HUES6 (cell line): ENCODE data around the gene CD74.

Experiments used
- H3K27ac ChIP-seq: 2 replicates; pipeline ENCODE4 v1.7.0; 2013; ENCODE audit warnings: low read depth, mild to moderate bottlenecking, low read length, inconsistent platforms
- H3K27me3 ChIP-seq: 2 replicates; pipeline ENCODE4 v1.6.1; 2013; ENCODE audit warnings: low read length; ENCODE audit not compliant: control insufficient read depth, insufficient read depth
- H3K36me3 ChIP-seq: 2 replicates; pipeline ENCODE4 v1.6.1; 2013; ENCODE audit warnings: low read length; ENCODE audit not compliant: control insufficient read depth, insufficient read depth
- H3K4me1 ChIP-seq: 2 replicates; pipeline ENCODE4 v1.6.1; 2013; ENCODE audit warnings: low read length; ENCODE audit not compliant: control insufficient read depth, insufficient read depth
- H3K4me3 ChIP-seq: 2 replicates; pipeline ENCODE4 v1.5.1; 2013; ENCODE audit warnings: low read depth, low read length
- H3K9ac ChIP-seq: one replicate; pipeline ENCODE4 v1.6.1; 2013; ENCODE audit warnings: mild to moderate bottlenecking, low read length
- H3K9me3 ChIP-seq: 2 replicates; pipeline ENCODE4 v1.6.1; 2013; ENCODE audit warnings: low read depth, low read length; ENCODE audit not compliant: control insufficient read depth, insufficient read depth

CD74 gene

DNA sequence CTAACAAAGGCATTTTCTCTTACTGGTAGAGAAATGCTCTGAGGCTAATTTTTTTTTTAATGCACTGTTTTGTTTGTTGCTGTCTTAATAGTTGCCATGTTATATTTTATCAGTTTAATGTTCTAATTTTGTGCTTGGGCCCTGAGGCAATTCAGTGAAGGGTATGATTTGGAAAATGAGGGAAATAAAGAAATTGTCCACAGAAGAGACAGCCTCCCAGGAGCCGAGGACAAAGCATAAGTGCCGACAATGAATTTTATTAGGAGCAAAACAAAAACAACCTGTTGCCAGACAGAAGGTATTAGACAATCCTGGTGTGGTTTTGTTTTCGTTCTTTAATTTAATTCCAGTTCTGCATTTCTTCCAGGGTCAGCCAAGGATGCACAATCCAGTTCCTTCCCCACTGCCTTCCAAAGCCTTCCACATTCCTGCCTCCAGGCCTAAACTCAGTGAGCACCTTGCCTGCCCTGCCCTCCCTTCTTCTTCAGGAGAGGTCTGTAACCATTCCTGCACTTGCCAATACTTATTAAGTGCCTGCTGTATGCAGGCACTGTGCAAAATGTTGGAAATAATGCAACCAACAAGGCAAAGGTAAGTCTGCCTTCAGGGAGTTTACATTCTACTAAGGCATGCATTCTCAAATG, 59.6 kb downstream of the CD74 start:
- H3K4me3 ChIP-seq, result no peak overlapping the region
- H3K4me1 ChIP-seq, result peaks cover 12% of the 10 kb centered on the region
- H3K27me3 ChIP-seq, result no peaks in the 10 kb centered on the region
- H3K9me3 ChIP-seq, result no peaks in the 10 kb centered on the region
- H3K9ac ChIP-seq, result no peak overlapping the region
- no peak overlapping the region for H3K27ac ChIP-seq
- H3K36me3 ChIP-seq, result no peaks in the 10 kb centered on the region

DNA sequence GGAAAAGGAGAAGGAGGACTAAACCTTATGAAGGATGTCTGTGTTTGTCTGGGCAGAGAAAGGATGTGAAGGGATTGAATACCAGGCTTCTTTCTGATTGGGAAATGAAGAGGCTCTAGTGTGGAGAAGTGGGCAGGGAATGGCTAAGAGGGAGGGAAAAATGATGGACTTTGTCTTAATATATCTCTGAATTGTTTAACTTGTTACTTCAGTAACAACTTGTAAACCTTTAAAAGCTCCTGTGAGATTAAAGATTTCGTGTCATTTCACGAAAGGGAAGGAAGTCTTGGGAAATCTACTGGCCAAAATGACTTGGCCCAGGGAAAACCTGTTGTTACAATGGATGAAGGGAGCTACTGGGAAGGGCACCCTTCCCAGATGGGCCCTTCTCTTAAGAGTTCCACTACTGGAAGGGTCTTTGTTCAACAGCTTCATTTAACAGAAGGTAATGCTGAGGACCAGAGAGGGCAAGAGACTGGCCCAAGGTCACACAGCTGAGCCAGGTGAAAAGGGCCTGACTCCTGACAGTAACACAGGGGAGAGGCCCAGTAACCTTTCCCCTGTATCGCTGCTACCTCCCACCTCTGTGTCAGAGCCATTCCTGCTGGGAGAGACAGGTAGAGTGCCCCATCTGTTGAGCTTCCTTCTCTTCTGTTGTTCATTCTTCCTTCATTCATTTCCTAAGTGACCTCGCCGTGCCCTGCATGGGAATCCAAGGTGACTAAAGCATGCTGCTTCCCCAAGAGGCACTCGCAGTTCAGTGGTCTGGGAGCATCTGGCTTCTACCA, 60.3 kb downstream of the CD74 start:
- Histone ChIP-seq H3K9me3 (no peaks in the 10 kb centered on the region), H3K27me3 (no peaks in the 10 kb centered on the region), H3K9ac (no peak overlapping the region), H3K36me3 (no peaks in the 10 kb centered on the region), H3K4me3 (no peak overlapping the region), H3K4me1 (peaks cover 12% of the 10 kb centered on the region), H3K27ac (no peak overlapping the region)
